WI38 (cell line): Measurements from ENCODE around the gene PREX1.

Experiments
- H3K4me3 ChIP-seq: 2 replicates; pipeline ENCODE4 v1.5.1; 2011; ENCODE audit warnings: low read depth, mild to moderate bottlenecking, control low read depth, low read length
- TF ChIP-seq, protein P1 (sequence below): IDR thresholded peaks from 2 replicates; pipeline ENCODE4 v1.5.1; 2012; ENCODE audit warnings: low read depth, mild to moderate bottlenecking, control low read depth, low read length

The PREX1 gene

DNA sequence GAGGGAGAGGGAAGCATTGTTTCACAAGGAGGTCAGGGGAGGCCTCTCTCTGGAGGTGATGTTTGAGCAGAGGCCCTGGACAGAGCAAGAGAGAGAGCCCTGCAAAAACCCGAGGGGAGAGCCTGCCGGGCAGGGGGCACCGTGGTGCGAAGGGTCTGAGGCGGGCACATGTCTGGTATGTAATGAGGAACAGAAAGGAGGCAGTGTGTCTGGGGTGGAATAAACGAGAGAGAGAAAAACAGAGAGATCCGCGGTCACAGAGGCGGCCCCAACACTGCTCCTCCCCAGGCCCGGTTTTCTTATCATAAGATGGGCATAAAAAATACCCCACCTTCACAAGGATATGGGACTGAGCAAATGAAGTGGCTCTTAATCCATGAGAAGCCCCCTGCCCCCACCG, 119.2 kb downstream of the PREX1 start:
- TF ChIP-seq, protein P1, sequence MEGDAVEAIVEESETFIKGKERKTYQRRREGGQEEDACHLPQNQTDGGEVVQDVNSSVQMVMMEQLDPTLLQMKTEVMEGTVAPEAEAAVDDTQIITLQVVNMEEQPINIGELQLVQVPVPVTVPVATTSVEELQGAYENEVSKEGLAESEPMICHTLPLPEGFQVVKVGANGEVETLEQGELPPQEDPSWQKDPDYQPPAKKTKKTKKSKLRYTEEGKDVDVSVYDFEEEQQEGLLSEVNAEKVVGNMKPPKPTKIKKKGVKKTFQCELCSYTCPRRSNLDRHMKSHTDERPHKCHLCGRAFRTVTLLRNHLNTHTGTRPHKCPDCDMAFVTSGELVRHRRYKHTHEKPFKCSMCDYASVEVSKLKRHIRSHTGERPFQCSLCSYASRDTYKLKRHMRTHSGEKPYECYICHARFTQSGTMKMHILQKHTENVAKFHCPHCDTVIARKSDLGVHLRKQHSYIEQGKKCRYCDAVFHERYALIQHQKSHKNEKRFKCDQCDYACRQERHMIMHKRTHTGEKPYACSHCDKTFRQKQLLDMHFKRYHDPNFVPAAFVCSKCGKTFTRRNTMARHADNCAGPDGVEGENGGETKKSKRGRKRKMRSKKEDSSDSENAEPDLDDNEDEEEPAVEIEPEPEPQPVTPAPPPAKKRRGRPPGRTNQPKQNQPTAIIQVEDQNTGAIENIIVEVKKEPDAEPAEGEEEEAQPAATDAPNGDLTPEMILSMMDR, result no peak
- no peak overlapping the region for H3K4me3 ChIP-seq

DNA sequence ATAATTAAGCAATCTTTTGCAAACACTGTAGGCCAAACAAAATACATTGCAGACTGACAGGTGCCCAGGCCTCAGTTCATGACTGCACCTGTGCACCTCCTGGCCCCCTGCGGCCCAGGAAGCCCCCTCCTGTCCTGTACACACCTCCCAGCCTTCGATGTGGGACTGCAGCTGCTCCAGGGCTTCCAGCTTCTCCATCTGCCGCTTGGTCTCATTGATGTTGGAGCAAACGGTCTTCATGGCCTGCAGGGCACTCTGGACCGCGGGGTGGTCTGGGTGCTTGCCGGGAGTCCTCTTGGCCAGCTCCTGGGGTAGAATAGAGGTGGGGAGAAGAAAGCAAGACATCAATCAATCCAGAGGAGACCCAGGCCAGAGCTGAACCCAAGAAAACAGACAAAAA, 119.7 kb downstream of the PREX1 start:
- H3K4me3 ChIP-seq, result no peak overlapping the region
- TF ChIP-seq, protein P1, result no peak

DNA sequence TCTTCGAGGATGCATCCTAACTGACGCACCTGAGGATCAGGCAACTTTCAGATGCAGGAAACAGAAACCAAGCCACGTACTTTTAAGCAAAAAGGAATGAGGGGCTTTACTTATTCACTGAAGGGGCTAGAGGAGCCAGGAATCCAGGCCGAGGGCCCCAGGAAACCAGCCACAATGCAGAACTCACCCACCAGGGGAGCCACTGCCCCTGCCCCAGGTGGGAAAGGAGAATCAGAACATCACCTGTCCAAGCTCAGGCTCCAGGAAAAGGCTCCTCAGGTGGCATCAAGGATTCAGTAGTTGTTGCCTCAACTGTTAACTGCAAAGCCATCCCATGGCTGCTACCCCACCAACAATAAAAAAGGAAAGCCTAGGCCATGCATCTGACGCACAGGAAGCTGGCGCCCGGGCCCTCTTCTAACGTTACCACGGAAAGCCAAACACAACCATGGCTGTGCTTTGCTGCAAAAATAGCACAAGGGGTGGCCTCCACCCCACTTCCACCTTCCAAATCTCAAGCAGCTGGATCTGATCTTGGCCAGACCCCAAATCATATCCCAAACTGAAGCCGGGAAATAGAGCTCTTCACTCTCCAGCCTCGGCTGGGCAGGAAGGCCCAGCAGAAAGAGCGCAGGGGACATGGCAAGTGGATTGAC, 121.0 kb downstream of the PREX1 start:
- no peak overlapping the region for H3K4me3 ChIP-seq
- TF ChIP-seq, protein P1, result no peak

DNA sequence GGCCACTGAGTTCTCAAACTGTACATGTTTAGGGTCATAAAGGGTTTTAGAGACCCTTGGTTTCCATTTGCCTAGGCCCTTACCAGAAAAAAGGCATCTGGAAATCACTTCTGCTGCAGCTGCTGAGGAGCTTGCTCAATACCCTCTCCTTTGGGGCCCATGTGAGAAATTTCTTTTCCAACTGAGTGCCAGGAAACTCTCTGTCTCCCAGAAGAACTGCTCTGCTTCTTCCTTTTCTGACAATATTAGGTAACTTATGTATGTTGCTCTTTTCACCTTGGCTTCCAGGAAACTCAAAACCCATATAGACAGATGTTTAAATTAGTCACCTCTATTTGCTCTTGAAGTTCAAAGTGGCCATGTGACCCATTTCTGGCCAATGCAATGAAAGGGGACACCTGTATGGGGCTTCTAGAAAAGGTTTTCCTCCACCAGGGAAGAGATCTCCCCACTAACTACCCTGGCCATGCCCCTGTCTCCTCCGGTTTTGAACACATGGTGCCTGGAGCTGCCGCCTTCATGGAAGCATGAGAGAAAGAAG, 121.6 kb downstream of the PREX1 start:
- TF ChIP-seq, protein P1, result no peak
- H3K4me3 ChIP-seq, result no peak overlapping the region

DNA sequence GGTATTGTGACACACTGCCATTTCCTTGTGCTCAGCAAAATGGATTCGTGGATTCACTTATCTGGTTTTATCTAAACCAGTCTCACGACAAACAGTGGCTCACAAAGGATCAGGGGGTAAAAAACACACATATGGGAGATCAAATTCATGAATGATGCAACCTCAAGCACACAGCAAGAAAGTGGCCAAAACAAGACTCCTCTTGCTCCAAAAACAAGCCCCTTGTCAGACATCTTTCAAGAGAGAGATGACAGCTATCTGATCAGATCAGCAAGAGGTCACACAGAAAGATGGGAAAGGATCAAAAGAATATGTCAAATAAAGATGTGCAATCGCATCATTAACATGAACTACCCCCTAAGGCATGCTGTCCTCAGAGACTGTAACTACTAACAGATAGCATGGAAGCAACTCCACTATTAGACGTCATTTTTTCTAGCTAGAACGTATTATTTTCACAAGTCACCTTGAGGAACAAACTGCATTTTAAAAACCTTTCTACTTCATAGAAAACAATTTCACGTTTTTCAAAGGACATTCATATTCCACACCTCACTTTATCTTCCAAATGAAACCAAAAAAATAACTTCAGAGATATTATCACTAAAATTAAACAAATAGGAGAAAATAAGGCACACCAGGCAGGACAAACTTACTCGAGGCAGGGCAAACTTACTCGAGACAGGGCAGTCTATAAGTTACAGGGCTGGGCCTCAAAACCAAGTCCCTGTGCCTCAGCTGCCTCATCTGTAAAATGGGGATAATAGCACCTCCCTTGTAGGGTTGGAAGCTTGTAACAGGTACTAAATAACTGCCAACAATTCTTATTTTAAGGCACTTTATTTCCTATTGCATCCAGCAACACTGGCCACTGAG, 122.3 kb downstream of the PREX1 start:
- H3K4me3 ChIP-seq, result no peak overlapping the region
- TF ChIP-seq, protein P1, result no peak

DNA sequence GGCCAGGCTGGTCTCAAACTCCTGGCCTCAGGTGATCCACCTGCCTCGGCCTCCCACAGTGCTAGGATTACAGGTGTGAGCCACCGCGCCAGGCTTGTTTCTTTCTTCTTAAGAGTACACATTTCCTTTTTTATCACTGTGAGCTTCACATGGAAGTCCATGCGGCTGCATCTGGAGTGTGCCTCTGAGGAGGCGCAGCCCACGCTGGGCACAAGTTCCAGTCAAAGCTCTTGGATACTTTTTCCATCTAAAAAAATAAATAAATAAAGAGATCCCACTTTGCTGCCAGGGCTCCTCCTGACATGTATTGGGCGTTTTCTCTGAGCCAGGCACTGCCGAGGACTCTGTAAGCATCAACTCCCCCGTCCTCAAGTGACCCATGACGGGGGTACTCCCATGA, 123.0 kb downstream of the PREX1 start:
- H3K4me3 ChIP-seq, result no peak overlapping the region
- TF ChIP-seq, protein P1, result no peak
